A549 (cell line): ENCODE data around the gene FAM200C. TPM values are rescaled to one million over a fixed set of nuclear protein-coding genes. Genes with fewer than 3 reads are reported as not detected.

ENCODE experiments used
- polyA plus RNA-seq, 4 experiments: library from polyadenylated mRNA; depleted of rRNA in 3 of 4; stranded (reverse); fragments of >200 nt; fragmentation: RNase III in 1 of 4; extraction: RNeasy Plus Mini Kit Qiagen cat#74134 plus additional on column Dnase treatment in 1 of 4; gene quantifications; 2 replicates in 3 of 4; 3 replicates in 1 of 4; pipeline ENCODE4 v1.2.3, GENCODE V29; 2011 to 2017

The FAM200C gene
- polyA plus RNA-seq, 2 of the 4 experiments (the other 2 are of a cell fraction), result 2.7 to 4.3 TPM

Other genes with a start within 250 kb of the FAM200C start
- 0.62 and 0.93 TPM in 2 replicates for gene FABP6, start 170.5 kb downstream of the FAM200C start, polyA plus RNA-seq (2011; rRNA removed)
- gene FABP6, start 170.5 kb downstream of the FAM200C start, polyA plus RNA-seq (2017; fragmentation: RNase III; extraction: RNeasy Plus Mini Kit Qiagen cat#74134 plus additional on column Dnase treatment), result 0.63 to 0.99 TPM (median 0.75 TPM) in 3 replicates
- gene CCNJL, start 87.5 kb downstream of the FAM200C start, polyA plus RNA-seq (2011; rRNA removed), result 16.2 and 16.8 TPM in 2 replicates
- gene CCNJL, start 87.5 kb downstream of the FAM200C start, polyA plus RNA-seq (2017; fragmentation: RNase III; extraction: RNeasy Plus Mini Kit Qiagen cat#74134 plus additional on column Dnase treatment), result 6.6 to 8.4 TPM (median 7.4 TPM) in 3 replicates
- gene C1QTNF2, start 29.4 kb downstream of the FAM200C start, polyA plus RNA-seq (2011; rRNA removed), result 0.04 TPM in 1 of 2 replicates, not detected in the other
- gene C1QTNF2, start 29.4 kb downstream of the FAM200C start, polyA plus RNA-seq (2017; fragmentation: RNase III; extraction: RNeasy Plus Mini Kit Qiagen cat#74134 plus additional on column Dnase treatment), result 0.06 to 0.08 TPM (median 0.08 TPM) in 3 replicates
- 49.0 and 67.0 TPM in 2 replicates for gene SLU7, start 19.0 kb upstream of the FAM200C start, polyA plus RNA-seq (2011; rRNA removed)
- 68.9 to 80.0 TPM (median 75.5 TPM) in 3 replicates for gene SLU7, start 19.0 kb upstream of the FAM200C start, polyA plus RNA-seq (2017; fragmentation: RNase III; extraction: RNeasy Plus Mini Kit Qiagen cat#74134 plus additional on column Dnase treatment)
- 180 and 227 TPM in 2 replicates for gene PTTG1, start 21.8 kb upstream of the FAM200C start, polyA plus RNA-seq (2011; rRNA removed)
- 195 to 226 TPM (median 222 TPM) in 3 replicates for gene PTTG1, start 21.8 kb upstream of the FAM200C start, polyA plus RNA-seq (2017; fragmentation: RNase III; extraction: RNeasy Plus Mini Kit Qiagen cat#74134 plus additional on column Dnase treatment)